HG02981 (cell line): Measurements from ENCODE around the gene PRRT2.

ENCODE experiments used
- ATAC-seq: cut with Tn5 transposase; IDR thresholded peaks from one replicate; pipeline ENCODE4 v1.9.1; 2021; ENCODE audit warnings: mild to moderate bottlenecking, moderate library complexity; ENCODE audit not compliant: unreplicated experiment

PRRT2 gene

DNA sequence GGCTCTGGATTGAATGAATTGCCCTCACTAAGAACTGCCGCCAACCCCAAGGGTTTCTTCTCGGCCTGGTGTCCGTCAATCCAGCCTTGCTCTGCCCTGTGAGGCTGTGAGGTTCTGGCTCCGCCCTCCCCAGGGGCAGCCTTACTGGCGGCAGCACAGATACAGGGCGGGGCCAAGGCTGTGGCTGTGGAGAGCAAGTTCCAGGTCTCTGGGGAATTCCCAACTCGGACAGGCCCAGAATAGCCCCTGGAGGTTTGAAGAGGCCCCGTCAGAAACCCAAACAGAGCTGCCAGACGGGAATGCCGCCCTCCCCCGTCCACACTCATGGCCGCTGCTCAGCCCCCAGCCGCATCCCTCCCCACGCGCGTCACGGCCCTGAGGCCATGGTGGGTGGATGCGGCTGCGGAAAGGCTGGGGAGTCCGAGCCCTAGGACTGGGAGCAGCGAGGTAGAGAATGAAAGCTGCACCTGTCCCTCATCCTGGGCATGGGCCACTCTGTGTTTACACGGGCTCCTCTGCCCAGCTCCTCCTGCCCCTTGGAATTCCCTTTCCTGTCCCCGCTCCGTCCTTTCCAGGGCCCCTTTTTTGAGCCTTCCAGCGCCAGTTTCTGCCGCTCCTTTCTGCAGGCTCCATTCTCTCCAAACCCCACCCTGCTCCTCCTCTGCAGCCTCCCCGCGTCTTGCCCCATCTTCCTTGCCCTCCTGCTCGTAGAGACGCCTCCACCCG lies 660 bp upstream of the PRRT2 start:
- ATAC-seq: peak; percentile 34

- ATAC-seq: no peak
Measured at GRCh38 chr16:29812754-29813643, 1.0 kb downstream of the PRRT2 start.

DNA sequence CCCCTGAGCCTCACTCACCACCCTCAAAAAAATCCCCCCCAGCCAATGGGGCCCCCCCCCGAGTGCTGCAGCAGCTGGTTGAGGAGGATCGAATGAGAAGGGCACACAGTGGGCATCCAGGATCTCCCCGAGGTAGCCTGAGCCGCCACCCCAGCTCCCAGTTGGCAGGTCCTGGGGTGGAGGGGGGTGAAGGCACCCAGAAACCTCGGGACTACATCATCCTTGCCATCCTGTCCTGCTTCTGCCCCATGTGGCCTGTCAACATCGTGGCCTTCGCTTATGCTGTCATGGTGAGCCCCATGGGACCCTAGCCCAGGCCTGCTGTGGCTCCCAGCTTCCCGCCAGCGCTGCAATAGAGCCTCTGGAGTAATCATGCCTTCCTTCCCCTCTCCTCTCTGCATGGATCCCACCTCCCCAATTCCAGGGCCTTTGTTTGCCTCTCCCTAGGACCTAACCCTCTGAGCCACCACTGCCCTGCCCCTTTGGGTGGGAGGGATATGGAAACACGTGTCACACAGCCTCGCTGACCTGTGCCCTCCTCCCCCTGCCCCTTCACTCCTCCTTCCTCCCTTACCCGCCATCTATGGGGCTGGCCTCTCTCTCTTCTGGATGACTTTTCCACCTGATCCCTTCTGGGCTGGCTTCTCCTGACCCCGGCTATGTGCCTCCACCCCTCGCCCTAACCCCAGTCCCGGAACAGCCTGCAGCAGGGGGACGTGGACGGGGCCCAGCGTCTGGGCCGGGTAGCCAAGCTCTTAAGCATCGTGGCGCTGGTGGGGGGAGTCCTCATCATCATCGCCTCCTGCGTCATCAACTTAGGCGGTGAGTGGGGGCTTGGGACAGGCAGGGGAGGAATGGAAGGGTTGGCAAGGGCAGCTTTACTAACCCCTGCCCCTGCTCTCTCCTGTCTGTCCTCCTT lies 1.9 kb downstream of the PRRT2 start:
- ATAC-seq: no peak

GRCh38 chr16:29814592-29814991 lies 2.6 kb downstream of the PRRT2 start:
- ATAC-seq: no peak

DNA sequence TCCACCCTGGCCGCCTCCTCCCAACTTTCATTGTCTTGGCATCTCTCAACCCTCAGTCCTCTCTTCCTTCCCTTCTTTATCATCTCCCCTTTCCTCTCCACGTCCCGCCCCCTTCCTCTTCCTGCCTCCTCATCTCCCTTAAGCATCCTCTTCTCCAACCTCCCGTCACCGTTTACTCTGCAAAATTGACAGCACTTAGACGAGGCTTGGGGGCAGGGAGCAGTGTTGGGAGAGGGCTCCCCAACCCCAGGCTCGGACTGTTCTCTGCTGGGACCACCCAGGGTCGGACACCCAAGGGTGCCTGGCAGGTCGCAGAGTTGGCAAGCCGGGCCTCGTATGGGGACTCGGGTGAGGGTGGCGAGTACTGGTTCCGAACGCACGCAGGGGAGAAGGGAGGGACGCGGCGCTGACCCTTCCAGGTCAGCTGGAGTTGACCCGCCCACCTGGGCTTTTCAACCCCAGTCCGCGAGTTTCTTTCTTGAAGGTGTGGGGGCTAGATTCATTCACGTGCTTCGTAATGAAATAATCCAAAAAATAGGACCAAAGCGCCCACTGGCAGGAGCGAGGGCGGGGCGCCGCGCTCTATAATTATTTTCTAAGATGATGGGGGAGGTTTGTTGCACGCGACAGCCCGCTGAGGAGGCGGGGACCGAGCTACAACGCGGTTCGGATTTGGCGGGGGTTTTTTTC lies 3.2 kb downstream of the PRRT2 start:
- no peak for ATAC-seq

DNA sequence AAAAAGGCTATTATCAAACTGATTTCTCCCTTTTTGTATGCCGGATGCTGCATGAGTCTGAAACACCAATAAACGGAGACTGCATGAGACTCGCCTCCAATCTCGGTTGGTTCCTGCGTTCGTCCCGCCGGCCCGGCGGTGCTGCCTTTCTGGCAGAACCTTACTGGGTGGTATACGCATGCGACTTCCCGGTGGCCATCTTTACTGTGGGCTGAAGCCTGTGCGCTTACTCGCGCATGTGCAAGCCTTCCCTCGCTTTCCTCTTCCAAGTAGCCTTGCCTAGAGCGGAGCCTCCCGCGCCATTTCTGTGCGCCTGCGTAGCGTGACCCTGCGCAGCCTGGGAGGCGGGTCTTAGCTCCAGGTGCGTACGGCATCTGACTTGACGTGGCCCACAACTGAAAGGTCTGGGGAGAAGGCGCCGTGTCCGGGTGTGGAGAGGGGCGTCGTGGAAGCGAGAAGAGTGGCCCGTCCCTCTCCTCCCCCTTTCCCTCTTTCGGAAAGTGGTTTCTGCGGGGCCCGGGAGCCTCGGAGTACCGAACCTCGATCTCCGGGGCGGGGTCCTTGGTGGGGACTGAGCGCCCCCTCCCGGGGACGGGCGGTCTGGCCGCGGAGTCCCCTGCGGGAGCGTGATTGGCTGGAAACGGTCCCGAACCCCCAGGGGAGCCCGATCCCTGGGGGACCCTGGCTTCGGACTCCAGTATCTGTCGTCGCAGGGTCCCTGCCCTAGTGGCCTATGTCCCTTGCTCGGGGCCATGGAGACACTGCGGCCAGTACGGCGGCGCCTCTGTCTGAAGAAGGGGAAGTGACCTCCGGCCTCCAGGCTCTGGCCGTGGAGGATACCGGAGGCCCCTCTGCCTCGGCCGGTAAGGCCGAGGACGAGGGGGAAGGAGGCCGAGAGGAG lies 4.0 kb downstream of the PRRT2 start, which contains the start of gene PAGR1:
Gene PAGR1 (plus strand): TSS at position 360 of the 901 bp plus-strand sequence. CDS start 374 bp downstream, at position 734.
- ATAC-seq: peak; percentile 48

DNA sequence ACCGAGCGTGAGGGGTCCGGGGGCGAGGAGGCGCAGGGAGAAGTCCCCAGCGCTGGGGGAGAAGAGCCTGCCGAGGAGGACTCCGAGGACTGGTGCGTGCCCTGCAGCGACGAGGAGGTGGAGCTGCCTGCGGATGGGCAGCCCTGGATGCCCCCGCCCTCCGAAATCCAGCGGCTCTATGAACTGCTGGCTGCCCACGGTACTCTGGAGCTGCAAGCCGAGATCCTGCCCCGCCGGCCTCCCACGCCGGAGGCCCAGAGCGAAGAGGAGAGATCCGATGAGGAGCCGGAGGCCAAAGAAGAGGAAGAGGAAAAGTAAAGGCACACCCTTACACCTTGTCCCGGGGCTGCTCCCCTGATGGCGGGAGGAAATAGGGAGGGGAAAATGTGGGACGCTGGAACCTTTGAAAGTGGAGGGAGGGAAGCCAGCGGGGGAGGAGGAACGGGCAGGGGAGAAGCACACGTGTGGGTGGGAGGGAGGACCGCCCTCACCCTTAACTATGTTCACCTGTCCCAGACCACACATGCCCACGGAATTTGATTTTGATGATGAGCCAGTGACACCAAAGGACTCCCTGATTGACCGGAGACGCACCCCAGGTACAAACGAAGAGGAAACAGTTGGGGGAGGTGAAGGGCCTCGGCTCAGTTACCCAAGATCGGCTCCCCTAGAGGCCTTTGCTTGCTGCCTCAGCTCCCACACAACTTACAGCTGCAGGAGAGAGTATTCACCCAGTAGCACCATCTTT lies 4.9 kb downstream of the PRRT2 start:
- ATAC-seq: peak; percentile 4

DNA sequence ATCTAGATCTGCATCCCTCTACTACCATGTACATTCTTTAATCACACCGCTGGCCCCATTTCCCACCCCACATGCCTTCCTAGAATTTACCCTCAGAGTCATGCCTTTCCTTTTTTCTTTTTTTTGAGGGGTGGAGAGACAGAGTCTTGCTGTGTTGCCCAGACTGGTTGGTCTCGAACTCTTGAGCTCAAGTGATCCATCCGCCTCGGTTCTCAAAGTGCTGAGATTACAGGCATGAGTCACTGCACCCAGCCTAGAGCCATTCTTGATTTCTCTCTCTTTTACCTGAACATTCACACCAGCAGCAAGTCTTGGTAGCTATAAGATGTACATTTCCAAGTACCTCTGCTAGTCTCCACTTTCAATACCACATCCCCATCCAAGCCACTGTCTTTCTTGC lies 6.1 kb downstream of the PRRT2 start:
- no peak for ATAC-seq

DNA sequence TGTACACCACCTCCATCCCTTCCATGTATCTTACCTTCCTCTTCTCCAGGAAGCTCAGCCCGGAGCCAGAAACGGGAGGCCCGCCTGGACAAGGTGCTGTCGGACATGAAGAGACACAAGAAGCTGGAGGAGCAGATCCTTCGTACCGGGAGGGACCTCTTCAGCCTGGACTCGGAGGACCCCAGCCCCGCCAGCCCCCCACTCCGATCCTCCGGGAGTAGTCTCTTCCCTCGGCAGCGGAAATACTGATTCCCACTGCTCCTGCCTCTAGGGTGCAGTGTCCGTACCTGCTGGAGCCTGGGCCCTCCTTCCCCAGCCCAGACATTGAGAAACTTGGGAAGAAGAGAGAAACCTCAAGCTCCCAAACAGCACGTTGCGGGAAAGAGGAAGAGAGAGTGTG lies 7.5 kb downstream of the PRRT2 start:
- no peak for ATAC-seq

- no peak for ATAC-seq
Measured at GRCh38 chr16:29820271-29820701, 8.3 kb downstream of the PRRT2 start, which contains the start of gene MVP. Gene MVP (plus strand): TSS chr16:29820462. CDS start chr16:29830550, 10,088 bp downstream.

DNA sequence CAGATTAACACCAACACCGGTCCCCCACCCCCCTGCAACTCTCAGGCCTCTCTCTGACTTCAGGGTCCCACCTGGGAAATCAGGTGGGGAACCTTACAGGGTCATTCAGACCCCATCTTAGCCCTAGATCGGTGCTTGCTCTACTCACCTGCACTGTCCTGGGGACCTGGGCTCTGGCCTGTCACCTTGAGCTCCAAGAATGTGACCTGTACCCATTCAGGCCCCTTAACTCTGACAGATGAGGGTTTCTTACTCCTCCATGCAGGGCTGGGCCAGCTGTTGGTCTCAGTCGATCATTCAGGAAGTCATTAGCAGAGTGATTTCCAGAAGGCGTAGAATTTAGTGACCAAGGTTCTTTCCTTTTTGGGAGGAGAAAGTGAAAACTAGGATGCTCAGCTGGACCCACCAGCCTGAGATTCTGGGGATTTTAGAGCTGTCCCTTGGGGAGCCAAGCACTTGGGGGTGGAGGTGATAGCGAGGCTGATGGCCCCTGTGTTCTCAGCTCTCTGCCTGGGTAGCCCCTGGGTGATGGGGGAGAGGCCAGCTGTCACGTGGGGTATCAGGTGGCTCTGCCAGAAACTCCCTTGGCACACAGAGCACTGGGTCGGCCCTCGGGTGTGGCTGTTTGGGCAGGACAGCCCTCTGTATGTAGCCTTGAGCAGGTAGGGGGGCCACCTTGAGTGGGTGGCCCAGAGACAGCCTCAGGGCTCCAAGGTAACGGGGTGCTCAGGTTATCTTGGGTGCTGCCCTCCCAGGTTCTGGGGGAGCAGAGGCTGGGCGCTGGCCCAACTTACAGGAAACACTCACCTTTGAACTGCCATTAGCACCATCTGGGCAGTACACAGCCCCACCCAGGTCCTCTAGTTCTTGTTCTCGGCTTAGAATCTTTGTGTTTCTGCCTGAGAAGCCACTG lies 9.0 kb downstream of the PRRT2 start:
- no peak for ATAC-seq

DNA sequence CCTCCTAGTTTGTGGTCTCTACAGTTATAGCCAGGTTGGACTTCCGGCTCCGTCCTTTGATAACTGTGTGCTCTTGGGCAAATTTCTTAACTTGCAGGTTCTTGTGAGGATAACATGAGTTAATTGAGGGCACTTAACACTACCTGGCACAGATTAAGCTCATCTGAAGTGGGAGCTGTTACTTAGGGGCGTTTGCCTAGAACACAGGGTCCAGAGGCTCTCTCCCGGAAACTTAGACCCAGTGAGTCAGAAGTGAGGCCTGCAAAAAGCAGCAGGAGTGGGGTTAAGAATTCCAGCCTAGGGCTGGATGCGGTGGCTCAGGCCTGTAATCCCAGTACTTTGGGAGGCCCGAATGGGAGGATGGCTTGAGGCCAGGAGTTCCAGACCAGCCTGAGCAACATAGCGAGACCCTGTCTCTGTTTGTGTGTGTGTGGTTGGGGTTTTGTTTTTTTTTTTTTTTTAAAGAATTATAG lies 9.7 kb downstream of the PRRT2 start:
- ATAC-seq: no peak

DNA sequence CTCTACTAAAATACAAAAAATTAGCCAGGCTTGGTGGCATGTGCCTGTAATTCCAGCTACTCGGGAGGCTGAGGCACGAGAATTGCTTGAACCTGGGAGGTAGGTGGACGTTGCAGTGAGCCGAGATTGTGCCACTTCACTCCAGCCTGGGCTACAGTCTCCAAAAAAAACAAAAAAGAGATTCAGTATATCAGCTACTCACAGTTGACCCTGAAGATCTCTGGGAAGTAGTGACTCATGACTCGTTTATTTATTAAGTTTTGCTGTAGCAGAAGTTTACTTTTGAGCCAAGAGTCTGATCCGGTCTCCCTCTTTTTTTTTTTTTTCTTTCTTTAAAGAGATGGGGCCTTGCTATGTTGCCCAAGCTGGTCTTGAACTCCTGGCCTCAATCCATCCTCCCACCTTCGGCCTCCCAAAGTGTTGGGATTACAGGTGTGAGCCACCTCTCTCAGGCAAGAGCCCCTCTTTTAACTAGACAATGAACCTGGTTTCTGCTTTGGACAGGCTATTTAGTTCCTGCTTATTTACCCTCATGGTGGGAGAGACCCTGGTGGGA lies 12.7 kb downstream of the PRRT2 start:
- no peak for ATAC-seq

DNA sequence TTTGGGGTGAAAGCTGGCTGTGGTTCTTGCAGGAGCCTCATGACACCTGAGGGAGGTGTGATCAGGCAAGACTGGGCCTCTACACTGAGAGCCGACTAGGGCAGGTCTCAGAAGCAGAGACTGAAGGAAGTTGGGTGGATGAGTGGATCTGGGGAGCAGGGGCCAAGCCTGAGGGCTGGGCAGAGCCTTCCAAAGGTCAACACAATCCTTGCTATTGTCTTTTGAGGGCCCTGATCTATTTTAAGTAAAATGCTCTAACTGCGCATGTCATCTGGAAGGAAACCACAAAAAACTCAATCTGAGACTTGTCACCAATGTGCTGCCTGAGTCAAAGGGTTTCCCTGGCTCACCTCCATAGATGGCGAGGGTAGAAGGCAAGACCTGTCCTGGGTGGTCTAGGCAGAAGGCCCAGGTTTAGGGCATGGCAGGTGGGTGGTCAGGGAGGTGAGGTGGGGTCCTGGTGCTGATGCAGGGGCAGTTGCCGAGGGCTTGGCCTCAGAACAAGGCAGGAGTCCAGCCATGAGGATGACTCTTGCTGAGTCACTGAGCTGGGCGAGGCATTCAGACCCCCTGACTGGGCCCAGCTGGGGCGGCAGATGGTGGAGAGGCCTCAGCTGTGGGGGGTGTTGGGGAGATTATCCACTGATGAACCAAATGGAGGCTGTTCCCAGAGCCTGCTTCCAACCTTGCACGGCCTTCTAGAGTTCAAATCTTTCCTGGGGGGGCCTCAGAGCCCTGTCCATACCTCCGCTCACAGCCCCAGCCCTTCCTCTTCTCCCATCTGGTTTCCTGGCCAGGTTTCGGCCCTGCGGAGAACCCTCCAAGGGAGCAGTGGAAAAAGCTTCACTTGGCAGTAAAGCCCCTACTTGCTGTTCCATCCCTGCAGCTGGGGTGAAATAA lies 13.4 kb downstream of the PRRT2 start:
- ATAC-seq: no peak

DNA sequence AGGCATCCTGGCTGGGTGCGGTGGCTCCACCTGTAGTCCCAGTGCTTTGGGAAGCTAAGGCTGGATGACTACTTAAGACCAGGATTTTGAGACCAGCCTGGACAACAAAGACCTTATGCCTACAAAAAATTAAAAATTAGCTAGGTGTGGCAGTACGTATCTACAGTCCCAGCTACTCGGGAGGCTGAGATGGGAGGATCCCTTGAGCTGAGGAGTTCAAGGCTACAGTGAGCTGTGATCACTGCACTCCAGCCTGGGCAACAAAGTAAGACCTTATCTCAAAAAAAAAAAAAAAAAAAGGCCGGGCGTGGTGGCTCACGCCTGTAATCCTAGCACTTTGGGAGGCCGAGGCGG lies 14.3 kb downstream of the PRRT2 start:
- no peak for ATAC-seq

DNA sequence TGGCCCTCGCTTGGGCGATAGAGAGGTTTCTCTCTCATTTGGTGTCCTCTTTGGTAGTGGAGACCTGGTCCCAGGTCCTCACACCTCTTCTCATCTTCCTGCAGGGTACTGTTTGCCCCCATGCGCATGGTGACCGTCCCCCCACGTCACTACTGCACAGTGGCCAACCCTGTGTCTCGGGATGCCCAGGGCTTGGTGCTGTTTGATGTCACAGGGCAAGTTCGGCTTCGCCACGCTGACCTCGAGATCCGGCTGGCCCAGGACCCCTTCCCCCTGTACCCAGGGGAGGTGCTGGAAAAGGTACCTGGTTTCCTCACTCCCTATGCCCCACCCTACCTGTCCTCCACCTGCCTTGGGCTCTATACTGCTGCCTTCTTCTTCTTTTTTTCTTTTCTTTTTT lies 18.8 kb downstream of the PRRT2 start:
- ATAC-seq: no peak
